ENCODE results near the gene IGFN1.
A peak's percentile ranks its signal among the peaks of the same experiment; 100 is the strongest.
"Not testable (repeated sequence)": the region's sequence is repeated elsewhere in the genome, so short reads cannot be mapped to it uniquely, and the experiment has no call there.

IGFN1 gene

GRCh38 chr1:201251411-201251810 is 60.8 kb downstream of the IGFN1 start:
- DNase-seq, result no peak

GRCh38 chr1:201251851-201252430 is 61.3 kb downstream of the IGFN1 start:
- DNase-seq, result no peak

- DNase-seq, result no peak
These were observed 62.3 kb downstream of the IGFN1 start for GRCh38 chr1:201252944-201253371.

GRCh38 chr1:201253411-201253810 is 62.8 kb downstream of the IGFN1 start:
- no peak for DNase-seq

GRCh38 chr1:201253906-201254624 is 63.4 kb downstream of the IGFN1 start:
- no peak for DNase-seq

- peak; percentile 18 to 77 (median 54) for DNase-seq
These were observed 64.2 kb downstream of the IGFN1 start for GRCh38 chr1:201254625-201255478.

GRCh38 chr1:201255479-201256362 is 65.1 kb downstream of the IGFN1 start:
- DNase-seq, result no peak

- not testable (repeated sequence) for DNase-seq
These were observed 67.5 kb downstream of the IGFN1 start for GRCh38 chr1:201258132-201258531.

GRCh38 chr1:201258763-201259230 is 68.2 kb downstream of the IGFN1 start:
- DNase-seq, result no peak

GRCh38 chr1:201259476-201260235 is 69.0 kb downstream of the IGFN1 start:
- peak in 2 of 3 experiments; percentile 84 to 88 for DNase-seq

- no peak for DNase-seq
These were observed 69.6 kb downstream of the IGFN1 start for GRCh38 chr1:201260236-201260590.

- no peak for DNase-seq
These were observed 70.2 kb downstream of the IGFN1 start for GRCh38 chr1:201260648-201261311.

GRCh38 chr1:201261771-201262547 is 71.3 kb downstream of the IGFN1 start:
- no peak for DNase-seq

GRCh38 chr1:201262963-201263608 is 72.5 kb downstream of the IGFN1 start:
- no peak for DNase-seq

GRCh38 chr1:201264072-201264471 is 73.4 kb downstream of the IGFN1 start:
- DNase-seq, result no peak

- no peak for DNase-seq
These were observed 73.9 kb downstream of the IGFN1 start for GRCh38 chr1:201264554-201264953.

- no peak for DNase-seq
These were observed 75.1 kb downstream of the IGFN1 start for GRCh38 chr1:201265756-201266155.

- no peak for DNase-seq
These were observed 75.7 kb downstream of the IGFN1 start for GRCh38 chr1:201266276-201266675.

GRCh38 chr1:201266774-201267173 is 76.2 kb downstream of the IGFN1 start:
- peak in 1 of 3 experiments; percentile 15 for DNase-seq
